Osteocyte (in vitro differentiated cells): ENCODE measurements around the gene SPATA32. TPM values are rescaled to one million over a fixed set of nuclear protein-coding genes. Genes with fewer than 3 reads are reported as not detected.

Experiments
- DNase-seq: peaks from one replicate; pipeline ENCODE4 v3.0.0; 2021; ENCODE audit warnings: mixed read lengths; ENCODE audit not compliant: unreplicated experiment; ENCODE audit errors: extremely low spot score
- H3K27ac Mint-ChIP-seq: one replicate; pipeline ENCODE4 v1.8.0; 2021; ENCODE audit warnings: mild to moderate bottlenecking, mixed read lengths; ENCODE audit not compliant: unreplicated experiment
- H3K27me3 Mint-ChIP-seq: one replicate; pipeline ENCODE4 v1.8.0; 2021; ENCODE audit warnings: mixed read lengths; ENCODE audit not compliant: unreplicated experiment
- H3K36me3 Mint-ChIP-seq: one replicate; pipeline ENCODE4 v1.8.0; 2021; ENCODE audit warnings: mixed read lengths; ENCODE audit not compliant: unreplicated experiment
- H3K4me1 Mint-ChIP-seq: one replicate; pipeline ENCODE4 v1.8.0; 2021; ENCODE audit warnings: mixed read lengths; ENCODE audit not compliant: unreplicated experiment
- H3K4me3 Mint-ChIP-seq: one replicate; pipeline ENCODE4 v1.8.0; 2021; ENCODE audit warnings: mild to moderate bottlenecking, moderate library complexity, mixed read lengths; ENCODE audit not compliant: unreplicated experiment
- H3K9me3 Mint-ChIP-seq: one replicate; pipeline ENCODE4 v1.8.0; 2021; ENCODE audit warnings: mixed read lengths; ENCODE audit not compliant: unreplicated experiment
- CTCF ChIP-seq: fragments of 200-600 bp; sonication (generic); IDR thresholded peaks from 2 replicates; pipeline ENCODE4 v1.5.0; 2021; ENCODE audit warnings: antibody characterized with exemption, mild to moderate bottlenecking, moderate library complexity
- total RNA-seq: library from RNA; stranded (reverse); gene quantifications from 2 replicates; pipeline ENCODE4 v1.2.1, GENCODE V29; 2021

SPATA32 gene
- total RNA-seq, 1 donor from 2014 or later = not detected

GRCh38 chr17:45222996-45223538 lies 38.8 kb downstream of the SPATA32 start:
- Mint-ChIP-seq H3K36me3 (no peaks in the 10 kb centered on the region), H3K27ac (no peak overlapping the region), H3K4me3 (peak overlapping the region; percentile 51), H3K27me3 (peaks cover 3% of the 10 kb centered on the region), H3K4me1 (peaks cover 27% of the 10 kb centered on the region), H3K9me3 (no peaks in the 10 kb centered on the region)
- DNase-seq = no peak
- TF ChIP-seq CTCF = no peak

- no peaks in the 10 kb centered on the region for H3K9me3 Mint-ChIP-seq
Measured at GRCh38 chr17:45222289-45222995, 39.5 kb downstream of the SPATA32 start.

GRCh38 chr17:45222014-45222288 lies 39.9 kb downstream of the SPATA32 start:
- Mint-ChIP-seq H3K4me3 (no peak overlapping the region), H3K27ac (no peak overlapping the region)

More at GRCh38 chr17:45222289-45222995, 39.5 kb downstream of the SPATA32 start:
- no peak for DNase-seq
- H3K27me3 Mint-ChIP-seq = peaks cover 3% of the 10 kb centered on the region
- peaks cover 24% of the 10 kb centered on the region for H3K4me1 Mint-ChIP-seq
- TF ChIP-seq CTCF = no peak
- no peaks in the 10 kb centered on the region for H3K36me3 Mint-ChIP-seq
- H3K27ac Mint-ChIP-seq = no peak overlapping the region
- H3K4me3 Mint-ChIP-seq = peak overlapping the region; percentile 61

GRCh38 chr17:45221081-45222013 lies 40.5 kb downstream of the SPATA32 start, which contains the start of gene FMNL1:
FMNL1 (plus strand) TSS chr17:45221885; CDS start chr17:45222125, 240 bp downstream.
- Mint-ChIP-seq H3K27me3 (peaks cover 3% of the 10 kb centered on the region), H3K27ac (no peak within 1 kb of the TSS), H3K4me1 (peaks cover 18% of the 10 kb centered on the region), H3K36me3 (no peaks in the 10 kb centered on the region), H3K4me3 (peak within 1 kb of the TSS; percentile 61), H3K9me3 (no peaks in the 10 kb centered on the region)
- no peak for TF ChIP-seq CTCF
- DNase-seq = no peak

More at GRCh38 chr17:45222014-45222288, 39.9 kb downstream of the SPATA32 start:
- peaks cover 21% of the 10 kb centered on the region for H3K4me1 Mint-ChIP-seq
- no peaks in the 10 kb centered on the region for H3K9me3 Mint-ChIP-seq
- no peaks in the 10 kb centered on the region for H3K36me3 Mint-ChIP-seq
- DNase-seq = no peak
- TF ChIP-seq CTCF = no peak
- peaks cover 3% of the 10 kb centered on the region for H3K27me3 Mint-ChIP-seq

GRCh38 chr17:45220079-45220478 lies 41.8 kb downstream of the SPATA32 start:
- H3K4me3 Mint-ChIP-seq = no peak overlapping the region
- DNase-seq = no peak
- TF ChIP-seq CTCF = no peak
- H3K27me3 Mint-ChIP-seq = peaks cover 3% of the 10 kb centered on the region
- no peaks in the 10 kb centered on the region for H3K9me3 Mint-ChIP-seq
- H3K4me1 Mint-ChIP-seq = peaks cover 11% of the 10 kb centered on the region
- no peak overlapping the region for H3K27ac Mint-ChIP-seq
- H3K36me3 Mint-ChIP-seq = no peaks in the 10 kb centered on the region
